NCI-H1105 (cell line): ENCODE results near the gene LANCL2.
A peak's percentile ranks its signal among the peaks of the same experiment; 100 is the strongest.
"Not testable (repeated sequence)": the region's sequence is repeated elsewhere in the genome, so short reads cannot be mapped to it uniquely, and the experiment has no call there.

Experiments used
- DNase-seq: peaks from one replicate; lab custom pipeline; 2025; lab: John Stamatoyannopoulos, UW

The LANCL2 gene

DNA sequence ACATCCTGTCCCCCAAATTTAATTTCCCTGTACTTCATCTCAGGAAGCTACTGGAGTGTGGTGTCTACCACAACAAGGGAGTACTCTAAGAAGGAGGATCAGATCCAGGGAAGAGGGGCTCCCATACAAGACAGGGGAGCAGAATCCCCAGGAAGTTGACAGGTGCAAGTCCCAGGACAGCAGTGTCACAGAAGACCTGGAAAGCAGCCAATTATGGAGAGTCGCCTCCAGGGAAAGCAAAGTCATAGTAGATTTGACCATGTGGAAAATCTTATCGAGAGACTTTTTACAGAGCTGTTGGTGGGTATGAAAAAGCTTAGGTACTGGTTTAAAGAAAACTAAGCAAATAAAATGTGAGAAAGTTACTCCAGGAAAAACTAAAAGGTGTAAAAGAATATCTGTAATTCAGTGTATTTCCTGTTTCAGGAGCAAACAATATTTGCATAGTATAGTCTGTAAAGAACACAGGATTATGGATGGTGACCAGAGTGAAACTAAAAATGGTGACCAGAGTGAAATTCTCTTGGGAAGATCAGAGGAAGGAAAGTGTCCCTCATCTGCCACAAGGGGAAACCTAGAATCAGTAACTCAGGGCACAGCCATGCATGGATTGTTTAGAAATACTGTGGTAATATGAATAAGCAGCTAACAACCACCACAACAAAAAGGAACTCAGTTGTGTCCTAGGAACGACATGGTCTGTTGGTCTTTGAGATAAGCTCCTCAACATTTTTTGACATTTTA is 44.5 kb downstream of the LANCL2 start:
- peak; percentile 41 for DNase-seq

DNA sequence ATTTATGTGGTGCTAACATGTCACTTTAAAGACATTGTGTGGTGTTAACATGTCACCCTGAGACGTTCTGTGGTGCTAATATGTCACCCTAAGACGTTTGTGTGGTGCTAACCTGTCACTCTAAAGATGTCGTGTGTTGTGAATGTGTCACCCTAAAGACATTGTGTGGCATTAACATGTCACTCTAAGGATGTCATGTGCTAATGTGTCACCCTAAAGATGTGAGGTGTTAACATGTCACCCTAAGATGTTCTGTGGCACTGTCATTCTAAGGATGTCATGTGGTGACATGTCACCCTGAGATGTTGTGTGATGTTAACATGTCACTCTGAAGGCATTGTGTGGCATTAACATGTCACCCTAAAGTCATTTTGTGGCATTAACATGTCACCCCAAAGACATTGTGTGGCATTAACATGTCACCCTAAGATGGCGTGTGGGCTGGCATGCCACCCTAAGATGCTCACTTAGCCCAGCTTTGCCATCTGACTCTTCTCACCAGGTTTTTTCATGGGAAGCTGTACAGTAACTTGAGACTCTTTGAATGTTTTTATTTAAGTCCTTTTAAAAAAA is 45.6 kb downstream of the LANCL2 start:
- no peak for DNase-seq

DNA sequence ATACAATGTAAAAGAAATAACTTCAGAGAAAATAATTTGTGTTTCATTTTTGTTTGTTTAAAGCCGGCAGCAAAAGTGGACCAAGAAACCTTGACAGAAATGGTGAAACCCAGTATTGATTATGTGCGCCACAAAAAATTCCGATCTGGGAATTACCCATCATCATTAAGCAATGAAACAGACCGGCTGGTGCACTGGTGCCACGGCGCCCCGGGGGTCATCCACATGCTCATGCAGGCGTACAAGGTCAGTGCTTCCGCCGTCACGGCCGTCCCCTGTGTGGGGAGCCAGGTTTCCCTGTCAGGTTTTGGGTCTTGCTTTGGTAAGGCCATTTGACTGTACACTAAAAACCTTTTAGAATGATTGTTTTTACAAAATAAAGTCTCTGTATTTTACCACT is 46.7 kb downstream of the LANCL2 start:
- no peak for DNase-seq

DNA sequence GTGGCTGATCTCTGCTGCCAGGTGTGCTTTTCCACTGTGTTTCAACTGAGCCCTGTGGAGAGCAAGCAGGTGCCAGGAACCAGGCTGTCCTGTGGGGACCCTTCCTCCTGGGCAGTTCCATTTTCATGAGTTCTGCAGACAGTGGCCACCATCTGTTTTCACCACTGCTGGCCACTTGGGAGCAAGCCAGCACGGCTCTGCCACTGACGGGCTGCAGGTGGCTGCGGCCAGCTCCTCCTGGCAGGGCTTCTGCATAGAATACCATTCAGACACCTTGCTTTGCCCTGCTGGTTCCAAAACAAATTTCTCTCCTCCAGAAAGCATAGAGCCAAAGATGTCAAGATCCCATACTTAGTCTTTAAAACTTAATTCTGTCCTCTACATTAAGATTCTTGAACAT is 48.3 kb downstream of the LANCL2 start:
- no peak for DNase-seq

DNA sequence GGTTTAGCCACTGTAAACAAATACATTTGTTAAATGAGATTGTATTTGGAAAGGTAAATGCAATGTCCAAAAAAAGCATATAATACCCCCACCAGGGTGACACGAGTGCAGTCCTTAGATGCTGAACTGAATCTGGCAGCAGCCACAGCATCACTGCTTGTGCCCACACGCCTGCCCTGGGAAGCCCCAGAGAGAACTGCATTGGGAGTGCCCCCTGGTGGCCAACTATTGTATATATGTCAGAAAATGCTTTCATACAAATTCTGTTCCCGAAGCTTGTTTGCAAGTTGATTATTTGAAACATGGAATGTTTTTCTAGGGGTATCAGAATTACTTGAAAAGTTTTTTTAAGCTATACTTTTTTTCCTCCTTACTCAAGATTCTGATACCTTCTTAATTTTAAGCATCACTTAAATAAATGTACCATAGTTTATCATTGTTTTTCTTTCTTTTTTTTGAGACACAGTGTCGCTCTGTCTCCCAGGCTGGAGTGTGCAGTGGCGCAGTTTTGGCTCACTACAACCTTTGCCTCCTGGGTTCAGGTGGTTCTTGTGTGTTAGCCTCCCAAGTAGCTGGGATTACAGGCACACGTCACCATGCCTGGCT is 50.1 kb downstream of the LANCL2 start:
- DNase-seq, result peak; percentile 70

DNA sequence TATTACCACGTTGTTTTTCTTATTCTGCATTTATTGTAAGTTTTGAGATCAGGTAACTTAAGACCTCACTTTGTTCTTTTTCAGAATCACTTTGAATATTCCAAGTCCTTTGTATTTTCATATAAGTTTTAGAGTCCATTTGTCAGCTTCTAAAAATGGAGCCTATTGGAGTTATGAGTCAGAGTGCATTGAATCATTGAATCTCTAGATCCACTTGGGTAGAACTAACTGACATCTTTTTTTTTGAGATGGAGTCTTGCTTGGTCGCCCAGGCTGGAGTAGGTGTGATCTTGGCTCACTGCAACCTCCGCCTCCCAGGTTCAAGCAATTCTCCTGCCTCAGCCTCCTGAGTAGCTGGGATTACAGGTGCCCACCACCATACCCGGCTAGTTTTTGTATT is 52.3 kb downstream of the LANCL2 start:
- not testable (repeated sequence) for DNase-seq

DNA sequence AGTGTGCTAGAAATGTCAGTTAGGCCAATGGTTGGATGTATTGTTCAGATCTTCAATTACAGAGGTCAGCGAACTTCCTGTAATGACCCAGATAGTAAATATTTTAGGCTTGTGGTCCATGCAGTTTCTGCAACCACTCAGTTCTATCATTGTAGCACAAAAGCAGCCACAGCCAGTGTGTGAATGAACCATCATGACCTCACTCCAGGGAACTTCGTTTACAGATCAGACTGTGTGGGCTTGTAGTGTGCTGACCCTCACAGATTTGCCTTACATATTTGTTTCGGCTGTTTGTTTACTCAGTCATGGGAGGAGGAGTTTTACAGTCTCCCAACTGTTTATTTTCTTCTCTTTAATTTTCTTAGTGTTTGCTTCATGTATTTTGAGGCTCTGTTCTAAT is 55.4 kb downstream of the LANCL2 start:
- no peak for DNase-seq

DNA sequence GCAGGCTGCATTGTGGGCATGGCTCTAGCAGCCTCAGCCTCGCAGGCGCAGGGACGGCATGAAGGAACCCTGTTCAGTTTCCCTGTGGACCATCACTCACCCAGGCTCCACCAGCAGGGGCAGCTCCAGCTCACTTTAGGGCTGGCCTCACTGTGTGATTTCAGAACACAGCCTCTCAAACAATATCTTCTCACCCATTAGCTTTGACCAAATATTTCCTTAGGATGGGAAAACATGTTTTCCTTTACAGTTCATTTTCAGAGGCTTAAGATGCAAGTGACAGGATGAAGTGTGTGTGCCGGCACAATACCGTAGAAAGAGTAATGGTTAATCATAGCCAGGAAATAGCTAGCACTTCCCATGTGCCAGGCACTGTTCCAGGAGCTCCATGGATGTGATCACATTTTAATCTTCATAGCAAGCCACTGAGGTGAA is 58.2 kb downstream of the LANCL2 start:
- DNase-seq, result no peak

DNA sequence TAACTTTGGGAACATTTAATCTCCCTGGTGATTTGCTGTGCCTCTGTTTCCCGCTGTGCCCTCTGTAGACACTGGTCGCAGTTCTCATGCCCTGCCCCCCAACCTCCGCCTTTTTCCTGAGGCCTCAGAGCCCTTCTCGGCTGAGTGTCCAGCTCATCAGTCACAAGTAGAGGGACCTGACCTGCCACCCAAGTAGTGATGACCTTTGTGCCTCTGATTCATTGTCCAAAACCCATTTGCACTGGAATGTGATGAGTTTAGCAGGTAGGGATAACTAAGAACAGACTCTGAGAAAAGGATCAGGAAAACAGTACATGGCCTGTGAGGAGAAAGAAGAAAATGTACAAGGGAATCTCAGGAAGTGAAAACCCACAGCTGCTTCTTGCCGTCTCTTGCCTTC is 58.8 kb downstream of the LANCL2 start:
- DNase-seq, result no peak

DNA sequence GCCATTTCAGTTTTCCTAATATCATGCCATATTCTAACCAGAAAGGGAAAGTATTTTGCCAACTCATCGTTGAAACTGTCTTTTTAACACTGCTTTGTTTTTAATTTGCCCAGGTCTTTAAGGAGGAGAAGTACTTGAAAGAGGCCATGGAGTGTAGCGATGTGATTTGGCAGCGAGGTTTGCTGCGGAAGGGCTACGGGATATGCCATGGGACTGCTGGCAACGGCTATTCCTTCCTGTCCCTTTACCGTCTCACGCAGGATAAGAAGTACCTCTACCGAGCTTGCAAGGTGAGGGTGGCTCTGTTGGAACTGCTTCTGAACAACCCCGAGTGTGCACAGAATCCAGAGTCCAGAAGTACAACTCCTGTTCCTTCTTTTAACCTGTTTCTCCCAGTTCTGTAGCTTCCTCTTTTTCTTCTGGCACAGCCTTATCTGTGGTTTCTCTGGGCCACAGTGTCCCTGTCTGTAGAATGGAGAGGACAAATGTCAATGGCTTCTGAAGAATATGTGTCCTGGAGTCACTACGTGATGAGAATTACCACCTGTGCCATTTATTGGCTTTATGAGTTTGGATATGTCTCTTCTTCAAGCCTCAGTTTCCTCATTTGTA is 60.1 kb downstream of the LANCL2 start:
- no peak for DNase-seq

DNA sequence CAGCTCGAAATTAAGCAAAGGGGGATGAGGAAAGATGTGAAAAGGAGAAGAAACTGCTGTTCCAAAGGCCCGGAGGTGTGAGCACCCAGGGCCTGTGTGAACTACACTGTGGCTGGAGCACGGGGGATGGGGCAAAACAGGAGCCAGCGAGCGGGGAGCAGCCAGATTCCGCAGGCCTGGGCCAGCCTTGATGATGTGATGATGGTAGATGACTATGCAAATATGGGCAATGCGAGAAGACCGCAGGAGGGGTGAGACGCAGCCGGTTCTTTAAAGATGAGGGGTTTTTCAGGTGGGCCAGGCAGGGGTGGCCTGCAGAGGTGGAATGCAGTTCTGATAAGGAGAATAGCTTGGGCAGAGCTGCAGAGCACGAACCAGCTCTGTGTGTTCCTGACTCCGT is 61.5 kb downstream of the LANCL2 start:
- no peak for DNase-seq

DNA sequence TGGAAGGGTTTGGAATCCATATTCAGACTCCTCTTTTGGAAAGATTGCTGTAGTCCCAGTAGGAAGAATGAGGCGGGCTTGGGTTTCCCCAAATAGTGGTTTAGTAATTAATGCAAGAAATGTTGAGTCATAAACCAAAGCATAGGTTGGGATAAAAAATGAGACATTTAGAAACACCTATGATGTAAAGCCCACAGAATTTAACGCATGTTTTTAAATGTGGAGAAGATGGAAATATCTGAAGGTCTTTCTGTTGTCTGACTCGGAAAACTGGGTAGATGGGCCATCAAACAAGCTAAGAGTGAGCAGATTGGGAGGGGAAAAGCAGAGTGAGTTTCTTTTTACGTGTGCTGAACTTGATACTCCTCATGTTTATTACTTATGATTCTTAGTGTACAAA is 62.2 kb downstream of the LANCL2 start:
- DNase-seq, result no peak

DNA sequence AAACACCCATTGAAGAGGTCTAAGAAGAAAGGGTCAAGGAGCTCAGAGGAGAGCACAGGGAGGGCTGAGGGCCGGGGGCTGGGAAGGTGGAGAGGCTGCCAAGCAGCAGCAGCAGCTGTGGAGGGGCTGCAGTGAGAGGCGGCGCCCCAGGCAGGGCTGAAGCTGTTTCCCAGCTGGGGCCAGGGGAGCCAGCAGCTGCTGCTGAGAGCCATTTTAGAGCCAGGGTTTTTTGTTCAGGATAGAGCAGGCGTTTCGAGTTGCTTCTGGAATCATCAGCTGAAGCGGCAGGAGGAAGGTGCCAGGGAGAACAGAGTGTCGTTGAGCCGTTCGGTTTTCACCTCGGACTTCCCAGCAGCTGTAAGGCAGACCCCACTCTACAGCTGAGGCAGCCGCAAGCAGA is 62.7 kb downstream of the LANCL2 start:
- peak; percentile 67 for DNase-seq

DNA sequence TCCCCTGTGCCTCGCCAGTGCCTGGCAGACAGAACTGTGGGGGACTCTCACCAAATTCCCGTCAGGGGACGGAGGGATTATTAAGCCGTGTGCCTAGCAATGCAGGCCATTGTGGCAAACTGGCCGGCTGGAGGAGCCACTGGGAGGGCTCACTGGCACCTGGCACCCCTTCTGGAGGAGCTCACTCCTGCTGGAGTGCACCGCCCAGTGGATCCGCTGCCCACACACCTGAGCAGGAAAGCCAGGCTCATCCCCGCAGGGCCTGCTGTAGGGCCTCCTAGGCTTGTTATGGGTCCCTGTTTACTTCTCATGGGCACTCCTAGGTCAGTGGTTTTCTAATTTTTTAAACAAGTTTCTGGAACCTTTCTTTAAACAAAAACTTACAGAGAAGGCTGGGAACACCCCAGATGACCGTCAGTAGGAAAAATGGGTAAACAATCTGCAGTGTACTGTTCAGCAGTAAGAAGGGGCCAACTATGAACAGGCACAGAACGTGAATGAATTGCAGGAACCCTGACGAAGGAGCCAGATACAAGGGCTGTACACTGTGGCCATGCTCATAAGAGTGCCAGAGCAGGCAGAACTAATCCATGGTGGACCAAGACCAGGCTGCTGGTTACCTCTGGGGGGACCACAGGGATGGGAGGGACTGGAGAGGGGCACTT is 64.8 kb downstream of the LANCL2 start:
- DNase-seq, result no peak

DNA sequence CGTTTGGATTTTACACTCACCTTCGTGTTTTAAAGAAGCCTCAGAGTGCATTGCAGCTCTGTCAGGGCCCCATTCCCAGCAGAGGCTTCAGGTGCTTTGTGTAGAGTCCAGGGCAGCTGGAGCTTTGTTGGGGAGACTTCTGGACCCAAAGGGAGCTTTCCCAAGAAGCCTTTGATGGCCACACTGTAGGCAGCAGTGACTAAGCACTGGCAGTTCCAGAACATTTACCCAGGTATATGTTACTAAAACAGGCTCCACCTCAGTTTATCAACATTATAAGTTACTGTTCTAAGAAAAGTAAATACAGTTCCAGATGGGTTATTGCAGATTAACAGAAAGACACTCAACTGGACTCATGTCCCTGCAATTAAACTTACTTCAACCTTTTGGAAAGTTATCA is 66.8 kb downstream of the LANCL2 start:
- DNase-seq, result no peak

DNA sequence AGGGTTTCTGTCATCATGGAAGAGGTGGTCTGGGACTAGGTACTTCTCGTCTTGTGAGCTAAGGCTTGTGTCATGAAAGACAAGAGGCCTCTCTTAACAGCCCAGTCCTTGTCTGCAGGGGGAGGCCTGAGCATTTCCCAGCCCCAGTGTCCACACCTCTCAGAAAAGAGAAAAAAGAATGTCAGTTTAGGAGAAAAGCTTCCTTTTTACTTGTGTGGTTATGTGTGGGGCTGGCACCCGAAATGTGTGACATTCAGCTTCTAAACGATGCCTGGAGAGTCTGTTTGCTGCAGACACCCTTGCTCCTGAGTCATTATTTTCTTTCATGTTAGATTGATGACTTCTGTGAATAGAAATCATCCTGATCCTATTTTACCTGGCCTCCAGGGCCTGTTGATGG is 67.4 kb downstream of the LANCL2 start:
- DNase-seq, result no peak

DNA sequence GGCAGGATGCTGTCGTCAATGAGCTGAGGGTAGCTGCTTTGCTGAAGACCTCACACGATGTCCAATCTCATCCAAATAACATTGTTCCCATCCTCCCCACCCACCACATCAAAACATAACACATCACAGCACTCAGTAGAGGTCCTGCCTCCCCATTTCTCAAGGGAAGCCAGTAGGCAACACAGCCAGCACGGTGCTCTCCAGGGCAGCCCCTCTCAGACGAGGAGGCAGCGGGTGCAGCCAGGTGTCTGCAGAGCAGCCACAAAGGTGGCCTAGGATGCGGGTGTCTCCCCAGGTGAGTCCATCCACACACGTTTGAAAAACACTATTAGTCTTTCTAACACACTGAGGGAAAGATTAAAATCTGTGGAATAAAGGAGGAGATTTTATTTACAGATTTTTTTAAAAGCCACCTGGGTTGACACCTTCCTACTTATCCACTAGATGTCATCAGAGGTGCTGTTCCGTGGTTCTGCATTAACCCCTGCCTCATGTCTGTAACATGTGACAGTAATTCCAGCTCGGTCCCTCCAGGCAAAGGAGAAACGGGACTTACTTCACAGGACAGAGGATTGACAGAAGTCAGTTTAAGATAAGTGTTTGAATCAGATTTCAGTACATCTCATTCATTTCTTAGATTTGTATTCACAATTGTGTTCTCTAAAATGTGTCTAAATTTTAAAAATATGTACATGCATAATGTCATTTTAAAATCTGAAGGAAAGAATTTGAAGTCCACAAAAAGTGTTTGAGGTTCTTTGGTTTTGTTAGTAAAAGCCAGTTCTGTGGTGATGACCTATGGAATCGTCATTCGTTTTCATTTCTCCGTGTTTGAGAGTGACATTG is 68.0 kb downstream of the LANCL2 start:
- DNase-seq, result peak; percentile 14

DNA sequence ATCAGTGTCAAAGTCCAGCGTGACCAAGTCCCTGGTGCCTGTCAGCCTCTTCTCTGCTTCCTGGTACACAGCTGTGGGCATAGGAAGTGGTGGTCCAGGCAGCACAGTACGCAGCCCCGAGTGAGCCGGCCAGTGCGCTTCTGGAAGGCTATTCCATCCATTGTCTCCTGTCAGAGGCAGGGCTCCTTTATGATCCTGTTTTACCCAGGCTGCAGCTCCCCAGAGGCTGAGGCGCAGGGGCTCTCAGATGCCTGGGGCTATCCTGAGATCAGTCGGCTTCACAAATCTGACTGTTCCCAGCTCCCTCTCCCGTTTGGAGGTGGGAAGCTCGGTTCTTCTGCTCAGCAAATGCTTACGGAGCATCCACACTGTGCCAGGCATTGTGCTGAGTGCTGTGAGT is 70.3 kb downstream of the LANCL2 start:
- no peak for DNase-seq

DNA sequence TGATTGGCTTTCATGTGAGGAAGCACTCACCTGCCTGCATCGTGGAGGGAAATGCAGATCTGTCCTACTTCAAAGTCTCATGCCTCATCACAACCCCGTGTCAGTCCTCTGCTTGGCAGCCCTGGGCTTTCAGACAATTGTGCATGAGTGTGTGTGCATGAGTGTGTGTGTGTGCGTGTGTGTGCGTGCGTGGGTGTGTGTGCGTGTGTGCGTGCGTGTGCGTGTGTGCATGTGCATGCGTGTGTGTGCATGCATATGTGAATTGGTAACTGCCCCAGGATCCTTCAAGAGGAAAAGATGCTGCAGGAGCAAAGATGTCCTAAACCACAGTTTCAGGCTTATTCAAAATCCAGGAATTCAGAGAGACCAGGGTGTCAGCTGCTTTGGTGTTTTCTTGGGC is 71.3 kb downstream of the LANCL2 start:
- DNase-seq, result no peak

DNA sequence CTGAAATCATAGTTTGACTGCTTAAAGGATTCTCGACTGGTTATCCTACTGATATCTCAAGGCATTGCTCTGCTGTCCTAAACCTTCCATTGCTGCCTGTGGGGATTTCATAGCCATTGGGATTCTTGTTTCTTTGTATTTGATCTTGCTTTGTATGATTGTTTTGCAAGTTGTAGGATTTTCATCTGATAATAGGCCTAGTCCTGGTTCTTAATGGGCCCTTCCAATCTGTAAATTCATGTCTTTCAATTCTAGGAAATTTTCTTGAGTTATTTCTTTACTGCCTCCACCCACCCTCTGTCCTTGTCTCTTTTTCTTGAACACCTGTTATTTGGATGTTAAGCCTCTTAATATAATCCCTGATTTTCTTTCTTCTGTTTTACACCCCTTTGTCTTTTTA is 72.2 kb downstream of the LANCL2 start:
- no peak for DNase-seq

DNA sequence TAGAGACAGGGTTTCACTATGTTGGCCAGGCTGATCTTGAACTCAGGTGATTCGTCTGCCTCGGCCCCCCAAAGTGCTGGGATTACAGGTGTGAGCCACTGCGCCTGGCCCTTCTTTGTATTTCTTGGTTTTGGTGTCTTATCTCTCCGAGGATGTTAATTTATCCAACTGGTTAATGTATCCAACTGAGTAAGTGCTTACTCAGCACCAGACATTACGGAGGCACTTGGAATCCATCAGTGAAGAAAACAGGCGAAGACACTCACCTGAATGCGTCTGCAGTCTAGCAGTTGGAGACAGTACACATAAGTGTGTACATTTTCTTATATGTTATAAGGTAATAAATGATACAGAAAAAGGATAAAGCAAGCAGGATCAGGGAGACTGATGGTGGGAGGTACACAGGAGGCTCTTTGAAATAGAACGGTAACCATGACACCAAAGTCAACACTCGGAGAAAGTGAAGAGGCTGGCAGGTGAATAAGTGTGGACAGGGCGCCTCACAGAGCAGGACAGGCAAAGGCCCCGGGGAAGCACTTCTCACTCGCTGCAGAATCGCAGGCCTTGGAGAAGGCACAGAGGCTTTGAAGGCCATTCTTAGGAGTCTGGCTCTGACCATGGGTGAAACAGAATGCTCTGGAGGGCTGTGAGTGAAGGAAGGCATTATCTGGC is 73.1 kb downstream of the LANCL2 start:
- DNase-seq, result peak; percentile 80
